Hepatocyte (in vitro differentiated cells): ENCODE results near the gene PCID2. TPM values are rescaled to one million over a fixed set of nuclear protein-coding genes. Genes with fewer than 3 reads are reported as not detected.
A peak's percentile ranks its signal among the peaks of the same experiment; 100 is the strongest.

Source experiments
- DNase-seq: peaks from one replicate; pipeline ENCODE4 v3.0.0-alpha.2; 2016; ENCODE audit warnings: low spot score
- H2AFZ ChIP-seq: fragments of 200-600 bp; sonication (generic); 2 replicates; pipeline ENCODE4 v1.6.0; 2016; ENCODE audit warnings: antibody characterized with exemption, mild to moderate bottlenecking
- H3K27ac ChIP-seq: fragments of 200-600 bp; sonication (generic); 2 replicates; pipeline ENCODE4 v1.5.1; 2016; ENCODE audit warnings: mild to moderate bottlenecking
- H3K27me3 ChIP-seq: fragments of 200-600 bp; sonication (generic); 2 replicates; pipeline ENCODE4 v1.6.1; 2016
- H3K36me3 ChIP-seq: fragments of 200-600 bp; sonication (generic); replicated peaks from 2 replicates; pipeline ENCODE4 v1.5.1; 2016; ENCODE audit warnings: low read depth; ENCODE audit not compliant: insufficient read depth
- H3K4me1 ChIP-seq: fragments of 200-600 bp; sonication (generic); 2 replicates; pipeline ENCODE4 v1.5.1; 2016; ENCODE audit warnings: mild to moderate bottlenecking, moderate library complexity; ENCODE audit not compliant: insufficient read depth
- H3K4me2 ChIP-seq: fragments of 200-600 bp; sonication (generic); 2 replicates; pipeline ENCODE4 v1.6.0; 2016
- H3K4me3 ChIP-seq: fragments of 200-600 bp; sonication (generic); 2 replicates; pipeline ENCODE4 v1.5.1; 2016; ENCODE audit warnings: mild to moderate bottlenecking
- H3K79me2 ChIP-seq: fragments of 200-600 bp; sonication (generic); 2 replicates; pipeline ENCODE4 v1.6.0; 2017; ENCODE audit warnings: mild to moderate bottlenecking
- H3K9me2 ChIP-seq: fragments of 200-600 bp; sonication (generic); replicated peaks from 2 replicates; pipeline ENCODE4 v1.6.0; 2017; ENCODE audit warnings: mild to moderate bottlenecking; ENCODE audit not compliant: insufficient read depth
- H3K9me3 ChIP-seq: fragments of 200-600 bp; sonication (generic); 2 replicates; pipeline ENCODE4 v1.5.1; 2016; ENCODE audit warnings: low read depth, mild to moderate bottlenecking
- H4K20me1 ChIP-seq: fragments of 200-600 bp; sonication (generic); 2 replicates; pipeline ENCODE4 v1.6.0; 2016; ENCODE audit warnings: mild to moderate bottlenecking; ENCODE audit not compliant: insufficient read depth, poor library complexity, severe bottlenecking
- CTCF ChIP-seq: fragments of 200-600 bp; sonication (generic); IDR thresholded peaks from 2 replicates; pipeline ENCODE4 v1.5.1; 2016; ENCODE audit warnings: antibody characterized with exemption, mild to moderate bottlenecking; ENCODE audit not compliant: poor library complexity
- EZH2 ChIP-seq: fragments of 200-600 bp; sonication (generic); IDR thresholded peaks from 2 replicates; pipeline ENCODE4 v1.6.1; 2016; ENCODE audit warnings: antibody characterized with exemption, mild to moderate bottlenecking, borderline replicate concordance
- EZH2phosphoT487 ChIP-seq: fragments of 200-600 bp; sonication (generic); IDR thresholded peaks from one replicate; pipeline ENCODE4 v1.6.1; 2018; ENCODE audit warnings: antibody characterized with exemption, mild to moderate bottlenecking, low read depth, moderate library complexity; ENCODE audit not compliant: unreplicated experiment, severe bottlenecking
- WGBS: methylation state at CpG from one replicate; pipeline ENCODE4 v1.1.6; 2016; ENCODE audit warnings: low lambda C conversion rate; ENCODE audit errors: missing lambda C conversion rate; 5-methylcytosine and 5-hydroxymethylcytosine counted together
- polyA plus RNA-seq: library from polyadenylated mRNA; unstranded; fragments of >200 nt; fragmentation: Nextera tagmentation; extraction: Ambion mirVana; gene quantifications from 2 replicates; pipeline ENCODE4 v1.2.1, GENCODE V29; 2016
- total RNA-seq: library from RNA; depleted of rRNA; stranded (reverse); fragments of >200 nt; gene quantifications from 2 replicates; pipeline ENCODE4 v1.2.3, GENCODE V29; 2014

PCID2 gene
- total and polyA plus RNA-seq, 2 experiments from 2014 or later = 47.5 to 55.4 TPM

- H3K36me3 ChIP-seq = peaks cover 5% of the 10 kb centered on the region
- WGBS = 81% methylated on average over 14 of the region's 14 CpGs
- no peak overlapping the region for H2AFZ ChIP-seq
Observed at GRCh38 chr13:113183450-113184129, 24.9 kb downstream of the PCID2 start.

DNA sequence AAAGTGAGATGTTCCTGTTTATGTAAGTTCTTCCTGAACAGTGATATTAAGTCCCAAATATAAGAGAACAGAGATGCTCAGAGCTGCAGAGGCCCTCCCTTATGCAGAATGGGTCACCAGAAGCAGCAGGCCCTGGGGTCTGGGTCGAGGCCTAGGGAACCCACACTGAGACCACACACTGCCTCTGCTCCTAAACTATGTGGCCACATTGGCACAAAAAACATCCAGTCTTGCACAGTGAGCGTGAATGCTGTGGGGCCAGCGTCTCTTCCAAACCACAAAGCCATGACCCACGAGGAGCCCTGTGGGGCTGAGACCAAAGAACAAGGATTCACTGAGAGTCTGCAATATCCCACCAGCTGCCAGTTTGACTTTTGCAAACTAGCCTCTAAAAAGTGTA lies 26.4 kb downstream of the PCID2 start:
- WGBS = 95% methylated on average over 4 of the region's 4 CpGs
- H3K4me1 ChIP-seq = no peaks in the 10 kb centered on the region
- no peak for DNase-seq
- H3K27me3 ChIP-seq = no peaks in the 10 kb centered on the region
- no peaks in the 10 kb centered on the region for H4K20me1 ChIP-seq
- peaks cover 5% of the 10 kb centered on the region for H3K36me3 ChIP-seq
- no peak overlapping the region for H3K27ac ChIP-seq
- TF ChIP-seq EZH2 (no peak), CTCF (no peak), EZH2phosphoT487 (no peak)
- H3K79me2 ChIP-seq = peaks cover 5% of the 10 kb centered on the region
- H3K9me3 ChIP-seq = no peaks in the 10 kb centered on the region
- H3K4me3 ChIP-seq = no peak overlapping the region
- H3K4me2 ChIP-seq = no peak overlapping the region
- no peak overlapping the region for H2AFZ ChIP-seq
- H3K9me2 ChIP-seq = no peaks in the 10 kb centered on the region

More at GRCh38 chr13:113183450-113184129, 24.9 kb downstream of the PCID2 start:
- H3K4me2 ChIP-seq = no peak overlapping the region
- H3K4me1 ChIP-seq = no peaks in the 10 kb centered on the region
- peaks cover 5% of the 10 kb centered on the region for H3K79me2 ChIP-seq
- no peak overlapping the region for H3K4me3 ChIP-seq
- TF ChIP-seq EZH2 = no peak
- no peak for TF ChIP-seq CTCF
- no peak for TF ChIP-seq EZH2phosphoT487
- DNase-seq = no peak
- H3K27me3 ChIP-seq = no peaks in the 10 kb centered on the region
- no peaks in the 10 kb centered on the region for H4K20me1 ChIP-seq
- no peaks in the 10 kb centered on the region for H3K9me3 ChIP-seq
- peak overlapping the region; percentile 11 for H3K27ac ChIP-seq
- H3K9me2 ChIP-seq = no peaks in the 10 kb centered on the region

DNA sequence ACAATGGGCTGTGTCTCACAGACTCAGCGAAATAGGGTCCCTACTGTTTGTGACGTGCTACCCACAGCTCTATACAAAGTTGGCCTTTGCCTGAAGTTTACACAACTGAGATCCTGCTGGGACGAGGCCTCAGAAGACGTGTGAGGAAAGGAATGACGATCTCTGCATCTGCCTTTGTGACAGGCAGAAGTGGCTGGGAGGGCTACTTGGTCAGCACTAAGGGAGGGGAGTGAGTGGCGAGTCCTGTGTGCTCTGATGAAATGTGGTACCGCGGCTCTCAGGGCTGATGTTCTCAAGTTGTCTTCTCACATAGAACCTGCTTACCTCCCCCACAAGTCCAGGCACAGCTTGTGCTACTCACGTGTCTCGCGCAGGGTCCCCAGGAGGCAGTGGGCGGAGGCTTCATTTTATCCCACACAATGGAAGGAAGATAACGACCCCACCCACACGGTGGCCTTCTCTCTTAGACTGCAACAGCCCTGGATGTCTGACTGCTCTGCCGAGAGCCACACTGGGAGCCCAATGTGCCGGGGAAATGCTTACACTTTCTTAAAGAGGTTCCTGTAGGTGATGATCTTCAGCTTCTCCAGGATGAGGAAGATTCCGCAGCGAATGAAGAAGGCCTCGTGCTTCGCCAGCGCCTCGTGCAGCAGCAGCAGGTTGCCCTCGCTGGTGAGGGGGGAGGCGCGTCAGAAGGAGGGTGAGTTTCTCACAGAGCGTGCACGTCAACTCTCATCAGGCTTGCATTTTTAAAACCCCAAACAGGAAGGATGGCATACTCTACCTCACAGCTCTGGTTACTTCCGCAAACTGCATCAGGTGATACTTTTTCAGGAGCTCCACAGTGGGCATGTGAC lies 28.9 kb downstream of the PCID2 start:
- H4K20me1 ChIP-seq = no peaks in the 10 kb centered on the region
- no peak overlapping the region for H3K27ac ChIP-seq
- H3K4me3 ChIP-seq = no peak overlapping the region
- no peaks in the 10 kb centered on the region for H3K27me3 ChIP-seq
- no peaks in the 10 kb centered on the region for H3K9me2 ChIP-seq
- no peak overlapping the region for H3K4me2 ChIP-seq
- H3K79me2 ChIP-seq = no peaks in the 10 kb centered on the region
- H3K4me1 ChIP-seq = no peaks in the 10 kb centered on the region
- DNase-seq = no peak
- H2AFZ ChIP-seq = no peak overlapping the region
- 83% methylated on average over 28 of the region's 28 CpGs for WGBS
- TF ChIP-seq EZH2phosphoT487 = no peak
- TF ChIP-seq CTCF = no peak
- TF ChIP-seq EZH2 = no peak
- no peaks in the 10 kb centered on the region for H3K9me3 ChIP-seq
- H3K36me3 ChIP-seq = peaks cover 5% of the 10 kb centered on the region
